ENCODE measurements around the gene CFAP251. TPM values are rescaled to one million over a fixed set of nuclear protein-coding genes. Genes with fewer than 3 reads are reported as not detected.

CFAP251 gene
- total RNA-seq, 1 experiment from 2014 or later, result 5.5 TPM

DNA sequence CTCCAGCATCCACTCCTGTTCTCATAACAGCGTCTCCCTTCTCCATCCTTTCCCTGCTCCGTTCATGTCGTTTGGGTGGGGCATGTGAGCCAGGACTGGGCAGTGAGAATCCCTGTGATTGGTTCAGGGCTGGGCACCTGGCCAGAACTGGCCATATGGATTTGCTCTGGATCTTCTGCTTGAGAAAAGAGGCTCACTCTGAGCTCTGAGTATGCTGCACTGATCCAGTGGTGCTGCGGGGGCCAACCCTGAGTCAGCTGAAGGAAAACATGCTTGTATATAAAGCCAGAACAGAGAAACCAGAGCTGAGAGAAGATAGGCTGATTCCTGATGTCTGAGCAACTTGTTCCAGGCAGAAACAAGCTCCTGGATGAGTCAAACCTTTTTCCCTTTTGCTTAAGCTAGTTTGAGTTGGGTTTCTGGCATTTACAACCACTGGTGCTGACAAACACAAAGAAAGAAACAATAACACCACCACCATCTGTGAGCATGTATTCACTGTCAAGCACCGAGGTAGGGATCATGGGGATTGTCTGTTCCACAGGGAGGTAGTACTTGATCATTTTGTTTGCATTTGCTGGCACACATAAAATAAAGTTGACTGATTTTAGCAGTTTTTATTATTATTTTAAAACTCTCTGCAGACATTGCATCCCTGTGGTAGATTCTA is 45.7 kb upstream of the CFAP251 start:
- no TSS peak for BruUV-seq (replicated peaks)
- intact Hi-C loops (cut with micrococcal nuclease; ENCODE audit: unreplicated experiment), result no loop called here
- Histone ChIP-seq H3K4me1 (ENCODE audit: insufficient read depth, low read length, poor library complexity, severe bottlenecking) (no peaks in the 10 kb centered on the region), H3K36me3 (ENCODE audit: insufficient read depth, low read length, poor library complexity, severe bottlenecking) (no peaks in the 10 kb centered on the region), H3K27me3 (replicated peaks; ENCODE audit: insufficient read depth, low read depth, low read length, poor library complexity) (no peaks in the 10 kb centered on the region), H3K9me3 (ENCODE audit: low read depth, low read length, poor library complexity, severe bottlenecking) (no peaks in the 10 kb centered on the region), H3K4me3 (ENCODE audit: low read depth, low read length, poor library complexity, severe bottlenecking) (no peak overlapping the region), H3K27ac (ENCODE audit: low read depth, low read length, poor library complexity, severe bottlenecking) (no peak overlapping the region)
- DNase-seq (ENCODE audit: low spot score), result no peak
- ChIA-PET POLR2A (ENCODE audit: low non-redundant PET) (no interaction called here), CTCF (no interaction called here)
- TF ChIP-seq, protein P1, sequence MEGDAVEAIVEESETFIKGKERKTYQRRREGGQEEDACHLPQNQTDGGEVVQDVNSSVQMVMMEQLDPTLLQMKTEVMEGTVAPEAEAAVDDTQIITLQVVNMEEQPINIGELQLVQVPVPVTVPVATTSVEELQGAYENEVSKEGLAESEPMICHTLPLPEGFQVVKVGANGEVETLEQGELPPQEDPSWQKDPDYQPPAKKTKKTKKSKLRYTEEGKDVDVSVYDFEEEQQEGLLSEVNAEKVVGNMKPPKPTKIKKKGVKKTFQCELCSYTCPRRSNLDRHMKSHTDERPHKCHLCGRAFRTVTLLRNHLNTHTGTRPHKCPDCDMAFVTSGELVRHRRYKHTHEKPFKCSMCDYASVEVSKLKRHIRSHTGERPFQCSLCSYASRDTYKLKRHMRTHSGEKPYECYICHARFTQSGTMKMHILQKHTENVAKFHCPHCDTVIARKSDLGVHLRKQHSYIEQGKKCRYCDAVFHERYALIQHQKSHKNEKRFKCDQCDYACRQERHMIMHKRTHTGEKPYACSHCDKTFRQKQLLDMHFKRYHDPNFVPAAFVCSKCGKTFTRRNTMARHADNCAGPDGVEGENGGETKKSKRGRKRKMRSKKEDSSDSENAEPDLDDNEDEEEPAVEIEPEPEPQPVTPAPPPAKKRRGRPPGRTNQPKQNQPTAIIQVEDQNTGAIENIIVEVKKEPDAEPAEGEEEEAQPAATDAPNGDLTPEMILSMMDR (conservative IDR thresholded peaks at IDR 0.05; ENCODE audit: low read depth, low read length), result no peak

DNA sequence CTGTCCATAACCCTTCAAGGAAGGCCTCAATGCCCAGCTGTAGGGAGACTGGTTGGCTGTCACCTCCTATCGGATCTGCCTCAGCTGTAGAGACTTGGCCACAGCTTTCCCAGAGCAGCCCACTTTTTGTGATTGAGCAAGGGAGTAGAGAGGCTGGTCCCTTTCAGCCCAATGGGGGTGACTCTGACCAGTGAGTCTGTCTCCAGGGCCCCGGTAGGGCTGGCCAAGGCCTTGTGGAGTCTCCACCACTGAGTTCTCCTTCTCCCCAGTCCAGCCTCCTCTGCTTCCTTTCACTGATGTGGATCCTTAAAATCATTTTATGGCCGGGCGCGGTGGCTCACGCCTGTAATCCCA is 45.2 kb upstream of the CFAP251 start:
- Histone ChIP-seq H3K9me3 (ENCODE audit: low read depth, low read length, poor library complexity, severe bottlenecking) (no peaks in the 10 kb centered on the region), H3K36me3 (ENCODE audit: insufficient read depth, low read length, poor library complexity, severe bottlenecking) (no peaks in the 10 kb centered on the region), H3K27ac (ENCODE audit: low read depth, low read length, poor library complexity, severe bottlenecking) (no peak overlapping the region), H3K27me3 (replicated peaks; ENCODE audit: insufficient read depth, low read depth, low read length, poor library complexity) (no peaks in the 10 kb centered on the region), H3K4me3 (ENCODE audit: low read depth, low read length, poor library complexity, severe bottlenecking) (no peak overlapping the region), H3K4me1 (ENCODE audit: insufficient read depth, low read length, poor library complexity, severe bottlenecking) (no peaks in the 10 kb centered on the region)
- no peak for TF ChIP-seq EZH2 (IDR thresholded peaks at IDR 0.05; ENCODE audit: borderline replicate concordance, low read depth, low read length, poor library complexity, severe bottlenecking)
- TF ChIP-seq, protein P1 (conservative IDR thresholded peaks at IDR 0.05; ENCODE audit: low read depth, low read length), result no peak
- ChIA-PET POLR2A (ENCODE audit: low non-redundant PET) (no interaction called here), CTCF (no interaction called here)
- intact Hi-C loops (cut with micrococcal nuclease; ENCODE audit: unreplicated experiment), result no loop called here
- no TSS peak for BruUV-seq (replicated peaks)
- no peak for DNase-seq (ENCODE audit: low spot score)

DNA sequence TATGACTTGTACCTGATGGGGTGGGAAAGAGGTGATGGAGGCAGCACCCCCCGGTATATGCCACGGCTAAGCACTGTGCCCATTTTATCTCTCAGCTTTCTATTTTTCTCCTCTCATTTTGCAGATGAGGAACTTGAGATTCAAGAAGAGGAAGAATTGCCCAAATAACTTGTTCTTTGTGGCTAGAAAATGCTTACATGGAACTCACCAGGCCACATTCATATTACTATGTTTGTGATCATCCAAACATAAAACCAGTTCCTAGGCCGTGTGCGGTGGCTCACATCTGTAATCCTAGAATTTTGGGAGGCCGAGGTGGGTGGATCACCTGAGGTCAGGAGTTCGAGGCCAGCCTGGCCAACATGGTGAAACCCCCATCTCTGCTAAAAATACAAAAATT is 44.3 kb upstream of the CFAP251 start:
- CTCF ChIA-PET, result no interaction called here
- POLR2A ChIA-PET (ENCODE audit: low non-redundant PET), result no interaction called here
- BruUV-seq (replicated peaks), result no TSS peak

More for the DNA sequence above, 44.3 kb upstream of the CFAP251 start:
- intact Hi-C loops (cut with micrococcal nuclease; ENCODE audit: unreplicated experiment), result no loop called here
- H3K27ac ChIP-seq (ENCODE audit: low read depth, low read length, poor library complexity, severe bottlenecking), result no peak overlapping the region
- H3K9me3 ChIP-seq (ENCODE audit: low read depth, low read length, poor library complexity, severe bottlenecking), result no peaks in the 10 kb centered on the region
- H3K4me1 ChIP-seq (ENCODE audit: insufficient read depth, low read length, poor library complexity, severe bottlenecking), result no peaks in the 10 kb centered on the region
- no peak for DNase-seq (ENCODE audit: low spot score)
- no peak overlapping the region for H3K4me3 ChIP-seq (ENCODE audit: low read depth, low read length, poor library complexity, severe bottlenecking)
- no peak for TF ChIP-seq EZH2 (IDR thresholded peaks at IDR 0.05; ENCODE audit: borderline replicate concordance, low read depth, low read length, poor library complexity, severe bottlenecking)
- TF ChIP-seq, protein P1 (conservative IDR thresholded peaks at IDR 0.05; ENCODE audit: low read depth, low read length), result no peak
- H3K27me3 ChIP-seq (replicated peaks; ENCODE audit: insufficient read depth, low read depth, low read length, poor library complexity), result no peaks in the 10 kb centered on the region
- H3K36me3 ChIP-seq (ENCODE audit: insufficient read depth, low read length, poor library complexity, severe bottlenecking), result no peaks in the 10 kb centered on the region
